HG02798 (cell line): Measurements from ENCODE around the gene RIMS1.
A peak's percentile ranks its signal among the peaks of the same experiment; 100 is the strongest.
"Not testable (repeated sequence)": the region's sequence is repeated elsewhere in the genome, so short reads cannot be mapped to it uniquely, and the experiment has no call there.

Experiments
- ATAC-seq: cut with Tn5 transposase; IDR thresholded peaks from one replicate; pipeline ENCODE4 v1.9.1; 2021; ENCODE audit warnings: mild to moderate bottlenecking; ENCODE audit not compliant: unreplicated experiment, poor library complexity

RIMS1 gene

DNA sequence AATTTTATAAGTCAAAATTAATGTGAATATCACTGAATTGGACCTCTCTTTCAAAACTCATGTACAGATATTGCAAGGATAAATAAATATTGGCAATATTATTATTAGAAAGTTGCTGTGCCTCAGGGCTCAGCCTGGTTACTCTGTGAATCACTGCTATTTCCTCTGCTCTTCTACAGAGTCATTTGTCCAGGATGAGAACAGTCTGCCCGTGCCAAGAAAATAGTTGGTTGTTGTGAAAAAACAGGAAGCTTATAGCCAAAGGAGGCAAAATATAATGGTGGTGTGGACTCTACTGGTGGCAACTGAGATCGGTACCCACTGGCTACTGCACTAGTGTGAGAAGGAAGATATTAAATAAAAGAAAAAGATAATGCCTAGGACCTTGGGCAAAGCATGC, 93.6 kb downstream of the RIMS1 start:
- ATAC-seq = no peak

- ATAC-seq = peak; percentile 90
Measured at GRCh38 chr6:71982389-71982788, 96.0 kb downstream of the RIMS1 start.

DNA sequence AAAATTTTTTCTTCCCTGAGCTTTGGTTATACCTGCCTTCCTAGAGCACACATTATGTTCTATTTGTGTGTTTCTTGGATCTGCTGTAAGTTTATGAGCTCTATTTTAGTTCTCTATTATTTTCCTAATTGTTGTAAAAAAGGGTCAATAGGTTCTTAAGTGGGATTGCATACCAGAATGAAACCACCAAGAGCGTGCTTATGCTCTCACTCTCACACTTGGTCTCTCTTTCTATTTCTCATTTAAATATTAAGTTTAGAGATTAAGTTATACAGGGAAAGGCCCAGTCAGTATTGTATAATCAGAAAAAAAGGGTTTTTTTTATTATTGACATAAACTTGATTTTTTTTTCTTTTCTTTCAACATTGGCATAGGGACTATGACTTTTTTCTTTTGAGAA, 96.8 kb downstream of the RIMS1 start:
- ATAC-seq = no peak

DNA sequence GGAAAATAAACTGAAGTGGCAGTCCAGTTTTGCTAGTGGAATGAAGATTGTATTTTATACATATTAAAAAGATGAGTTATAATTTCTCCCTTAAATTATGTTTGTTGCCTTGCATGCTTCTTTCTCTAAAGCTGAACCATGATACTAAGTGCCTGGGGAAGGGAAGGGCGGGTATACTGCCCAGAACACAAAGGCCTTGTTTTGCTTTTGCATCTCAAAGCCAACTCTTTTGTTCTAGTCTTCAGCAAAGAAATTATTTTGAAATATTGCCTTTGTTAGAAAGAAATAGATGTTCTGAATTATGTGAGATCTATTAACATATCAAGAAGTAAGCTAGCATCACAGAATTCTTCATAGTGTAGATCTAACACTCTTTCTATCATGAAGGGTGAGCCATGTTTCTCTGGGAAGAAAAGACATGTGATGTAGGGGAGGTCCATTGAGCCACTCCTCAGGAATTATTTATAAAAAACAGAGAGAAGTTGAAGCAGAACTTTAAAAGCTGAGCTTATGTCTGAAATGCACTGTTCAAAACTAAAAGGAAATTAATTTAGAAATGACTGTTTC, 108.4 kb downstream of the RIMS1 start:
- no peak for ATAC-seq

GRCh38 chr6:71997341-71997740, 111.0 kb downstream of the RIMS1 start:
- ATAC-seq = no peak

- no peak for ATAC-seq
Measured at GRCh38 chr6:72002415-72002814, 116.1 kb downstream of the RIMS1 start.

GRCh38 chr6:72006591-72006990, 120.2 kb downstream of the RIMS1 start:
- not testable (repeated sequence) for ATAC-seq

DNA sequence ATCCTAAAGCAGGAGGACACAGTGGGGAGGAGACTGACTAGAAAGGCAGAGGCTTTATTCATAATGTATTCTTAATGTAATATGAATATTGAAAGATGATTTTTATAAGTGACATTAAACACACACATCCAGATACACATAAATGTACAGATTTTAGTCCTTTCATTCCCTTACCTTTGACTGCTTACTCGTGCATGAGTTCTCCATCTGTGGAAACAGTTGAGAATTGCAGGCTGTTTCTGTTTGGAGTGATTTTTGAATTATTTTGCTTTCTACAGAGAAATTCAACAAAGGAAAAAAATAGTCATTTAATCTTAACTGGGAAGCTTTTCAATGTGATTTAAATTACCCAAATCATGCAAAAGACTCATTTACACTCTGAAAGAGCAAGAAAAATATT, 136.5 kb downstream of the RIMS1 start:
- no peak for ATAC-seq

GRCh38 chr6:72031471-72031870, 145.1 kb downstream of the RIMS1 start:
- ATAC-seq = no peak

GRCh38 chr6:72032086-72032485, 145.7 kb downstream of the RIMS1 start:
- ATAC-seq = no peak

- ATAC-seq = no peak
Measured at GRCh38 chr6:72035486-72035885, 149.1 kb downstream of the RIMS1 start.

DNA sequence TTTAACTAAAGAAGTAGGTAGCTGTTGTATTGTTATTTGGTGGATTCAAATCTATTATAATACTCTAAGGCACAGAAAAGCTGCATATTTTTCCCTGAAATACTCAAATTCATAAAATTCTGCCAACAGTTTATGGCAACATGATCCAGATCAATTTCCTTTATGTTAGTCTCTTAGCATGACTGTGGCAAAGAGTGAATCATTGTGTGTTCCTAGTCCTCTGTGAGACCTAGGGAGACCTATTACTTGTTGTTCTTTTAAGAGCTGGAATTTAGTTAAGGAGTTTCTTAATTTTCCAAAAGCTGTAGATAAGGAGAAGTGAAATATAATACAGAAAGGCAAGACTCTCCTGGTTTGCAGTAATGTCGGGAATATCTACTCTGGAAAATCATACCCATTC, 149.6 kb downstream of the RIMS1 start:
- ATAC-seq = no peak

- ATAC-seq = no peak
Measured at GRCh38 chr6:72037006-72037405, 150.7 kb downstream of the RIMS1 start.

- ATAC-seq = no peak
Measured at GRCh38 chr6:72040111-72040510, 153.8 kb downstream of the RIMS1 start.

- ATAC-seq = no peak
Measured at GRCh38 chr6:72042088-72042487, 155.7 kb downstream of the RIMS1 start.

- no peak for ATAC-seq
Measured at GRCh38 chr6:72048080-72048479, 161.7 kb downstream of the RIMS1 start.

DNA sequence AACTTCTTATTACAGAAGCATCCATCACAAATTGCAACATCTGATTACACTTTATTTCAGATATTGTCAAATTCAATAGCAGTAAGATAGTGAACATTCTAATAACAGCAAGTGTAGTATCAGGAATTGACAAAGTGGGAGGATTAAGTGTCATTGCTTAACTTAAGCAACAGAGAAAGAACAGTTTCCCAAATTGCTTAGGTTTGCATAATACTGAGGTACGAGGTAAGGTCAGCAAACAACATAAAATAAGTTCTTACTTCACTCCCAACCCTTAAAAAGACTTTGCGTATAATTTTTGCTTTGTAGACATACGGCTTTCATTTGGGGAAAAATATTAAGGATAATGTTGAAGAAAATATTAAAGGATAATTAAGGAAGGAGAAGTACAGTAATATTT, 163.0 kb downstream of the RIMS1 start:
- no peak for ATAC-seq

GRCh38 chr6:72061286-72061685, 174.9 kb downstream of the RIMS1 start:
- ATAC-seq = no peak

- ATAC-seq = no peak
Measured at GRCh38 chr6:72064399-72064975, 178.1 kb downstream of the RIMS1 start.

GRCh38 chr6:72078096-72078495, 191.7 kb downstream of the RIMS1 start:
- no peak for ATAC-seq

GRCh38 chr6:72080260-72080941, 194.1 kb downstream of the RIMS1 start:
- ATAC-seq = no peak

DNA sequence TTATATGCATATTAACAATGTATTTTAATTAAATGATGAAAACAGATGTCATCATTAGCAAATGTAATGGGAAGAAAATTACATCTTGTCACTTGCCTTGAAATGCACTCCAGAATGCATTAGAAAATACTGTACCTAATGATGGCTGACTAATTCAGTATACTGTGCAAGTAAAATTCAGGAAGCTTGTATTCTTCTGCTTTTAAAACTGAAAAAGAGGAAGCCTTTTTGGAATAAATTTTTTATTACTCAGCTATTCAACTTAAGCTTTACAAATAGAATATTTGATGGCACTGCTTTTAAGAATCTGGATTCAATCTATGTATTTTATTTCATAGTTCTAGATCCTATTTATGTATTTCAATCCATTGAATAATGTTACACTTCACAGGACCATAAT, 195.5 kb downstream of the RIMS1 start:
- ATAC-seq = no peak
